Nephron (organoid): ENCODE measurements around the gene STK32B.

Experiments used
- H3K27ac Mint-ChIP-seq, 3 experiments: 2 replicates each; pipeline ENCODE4 v1.8.0; 2020; ENCODE audit warnings: mixed read lengths in 3 of 3, mild to moderate bottlenecking in 2 of 3, moderate library complexity in 1 of 3
- H3K27me3 Mint-ChIP-seq: 2 replicates; pipeline ENCODE4 v1.8.0; 2021; ENCODE audit warnings: low read depth, mild to moderate bottlenecking, moderate library complexity, mixed read lengths
- H3K36me3 Mint-ChIP-seq: 2 replicates; pipeline ENCODE4 v1.8.0; 2020; ENCODE audit warnings: low read depth, mixed read lengths
- H3K4me1 Mint-ChIP-seq: 2 replicates; pipeline ENCODE4 v1.8.0; 2020; ENCODE audit warnings: mixed read lengths
- H3K4me3 Mint-ChIP-seq, 3 experiments: 2 replicates each; pipeline ENCODE4 v1.8.0; 2020; ENCODE audit warnings: mild to moderate bottlenecking in 3 of 3, mixed read lengths in 3 of 3, moderate library complexity in 2 of 3
- H3K9me3 Mint-ChIP-seq: 2 replicates; pipeline ENCODE4 v1.8.0; 2020; ENCODE audit warnings: mixed read lengths
- CTCF ChIP-seq, 3 experiments: fragments of 200-600 bp; sonication (generic); IDR thresholded peaks; one replicate each; pipeline ENCODE4 v1.5.0; 2021; ENCODE audit warnings: antibody characterized with exemption in 3 of 3; ENCODE audit not compliant: unreplicated experiment in 3 of 3

STK32B gene

GRCh38 chr4:5456296-5456845 is 405.1 kb downstream of the STK32B start:
- Mint-ChIP-seq H3K27ac (no peak overlapping the region), H3K4me1 (no peaks in the 10 kb centered on the region), H3K27me3 (peaks cover 29% of the 10 kb centered on the region), H3K9me3 (peaks cover 2% of the 10 kb centered on the region), H3K4me3 (no peak overlapping the region), H3K36me3 (no peaks in the 10 kb centered on the region)
- no peak for TF ChIP-seq CTCF (IDR thresholded peaks at IDR 0.05; ENCODE audit: unreplicated experiment in 3 of 3)

- H3K9me3 Mint-ChIP-seq, result peaks cover 2% of the 10 kb centered on the region
Measured at GRCh38 chr4:5458676-5459075, 407.4 kb downstream of the STK32B start.

GRCh38 chr4:5459236-5459635 is 408.0 kb downstream of the STK32B start:
- Mint-ChIP-seq H3K9me3 (peaks cover 2% of the 10 kb centered on the region), H3K4me1 (no peaks in the 10 kb centered on the region), H3K27ac (no peak overlapping the region), H3K36me3 (no peaks in the 10 kb centered on the region), H3K4me3 (no peak overlapping the region), H3K27me3 (peaks cover 22% of the 10 kb centered on the region)
- no peak for TF ChIP-seq CTCF (IDR thresholded peaks at IDR 0.05; ENCODE audit: unreplicated experiment in 3 of 3)

More at GRCh38 chr4:5458676-5459075, 407.4 kb downstream of the STK32B start:
- Mint-ChIP-seq H3K4me3 (no peak overlapping the region), H3K4me1 (no peaks in the 10 kb centered on the region), H3K36me3 (no peaks in the 10 kb centered on the region), H3K27me3 (peaks cover 27% of the 10 kb centered on the region), H3K27ac (no peak overlapping the region)
- TF ChIP-seq CTCF (IDR thresholded peaks at IDR 0.05; ENCODE audit: unreplicated experiment in 3 of 3), result no peak

GRCh38 chr4:5460106-5460801 is 409.0 kb downstream of the STK32B start:
- Mint-ChIP-seq H3K36me3 (no peaks in the 10 kb centered on the region), H3K4me3 (no peak overlapping the region), H3K27me3 (peaks cover 20% of the 10 kb centered on the region), H3K27ac (no peak overlapping the region), H3K9me3 (peaks cover 2% of the 10 kb centered on the region), H3K4me1 (no peaks in the 10 kb centered on the region)
- peak; percentile 41 to 52 (median 48) for TF ChIP-seq CTCF (IDR thresholded peaks at IDR 0.05; ENCODE audit: unreplicated experiment in 3 of 3)

- H3K27ac Mint-ChIP-seq, result no peak overlapping the region
- peaks cover 2% of the 10 kb centered on the region for H3K9me3 Mint-ChIP-seq
- no peaks in the 10 kb centered on the region for H3K36me3 Mint-ChIP-seq
Measured at GRCh38 chr4:5461477-5461876, 410.2 kb downstream of the STK32B start.

More at GRCh38 chr4:5461477-5461876, 410.2 kb downstream of the STK32B start:
- peaks cover 8% of the 10 kb centered on the region for H3K27me3 Mint-ChIP-seq
- no peak for TF ChIP-seq CTCF (IDR thresholded peaks at IDR 0.05; ENCODE audit: unreplicated experiment in 3 of 3)
- H3K4me3 Mint-ChIP-seq, result no peak overlapping the region
- no peaks in the 10 kb centered on the region for H3K4me1 Mint-ChIP-seq
